ENCODE measurements around the gene CACNA2D1.

CACNA2D1 gene

GRCh38 chr7:81990395-81990794, 453.2 kb downstream of the CACNA2D1 start:
- no peak for TF ChIP-seq ISL1 (CRISPR knock-in tag; IDR thresholded peaks at IDR 0.05)
- no peak for TF ChIP-seq ARNTL (CRISPR knock-in tag; IDR thresholded peaks at IDR 0.05; ENCODE audit: borderline replicate concordance, low read depth)
- no peak for TF ChIP-seq PPARA (CRISPR knock-in tag; IDR thresholded peaks at IDR 0.05; ENCODE audit: borderline replicate concordance)
- TF ChIP-seq BACH2 (CRISPR knock-in tag; IDR thresholded peaks at IDR 0.05; ENCODE audit: borderline replicate concordance), result no peak
- TF ChIP-seq CSRNP3 (CRISPR knock-in tag; IDR thresholded peaks at IDR 0.05), result no peak
- no peak for TF ChIP-seq TOX (CRISPR knock-in tag; IDR thresholded peaks at IDR 0.05; ENCODE audit: borderline replicate concordance)
- TF ChIP-seq ESRRG (CRISPR knock-in tag; IDR thresholded peaks at IDR 0.05), result no peak
- no peak for TF ChIP-seq ZNF565 (CRISPR knock-in tag; conservative IDR thresholded peaks at IDR 0.05; ENCODE audit: low read depth)
- ATAC-seq, result no peak

- ATAC-seq, result no peak
- TF ChIP-seq ZNF70 (CRISPR knock-in tag; IDR thresholded peaks at IDR 0.05) (no peak), OSR1 (CRISPR knock-in tag; IDR thresholded peaks at IDR 0.05) (no peak), PPARA (CRISPR knock-in tag; IDR thresholded peaks at IDR 0.05; ENCODE audit: borderline replicate concordance) (no peak), TCF4 (CRISPR knock-in tag; IDR thresholded peaks at IDR 0.05; ENCODE audit: borderline replicate concordance) (peak; percentile 52; the same call in 1 of the 2 replicates), ZNF8 (CRISPR knock-in tag; IDR thresholded peaks at IDR 0.05) (peak; percentile 27; the same call in 1 of the 2 replicates), ESRRG (CRISPR knock-in tag; IDR thresholded peaks at IDR 0.05) (no peak), ZFP30 (CRISPR knock-in tag; IDR thresholded peaks at IDR 0.05) (no peak), TOX (CRISPR knock-in tag; IDR thresholded peaks at IDR 0.05; ENCODE audit: borderline replicate concordance) (no peak), ZFP3 (CRISPR knock-in tag; IDR thresholded peaks at IDR 0.05) (no peak), CREB5 (CRISPR knock-in tag; IDR thresholded peaks at IDR 0.05; ENCODE audit: low read depth) (no peak), RARB (CRISPR knock-in tag; IDR thresholded peaks at IDR 0.05) (no peak), CSRNP3 (CRISPR knock-in tag; IDR thresholded peaks at IDR 0.05) (no peak; the same call in 1 of the 2 replicates), TSHZ2 (CRISPR knock-in tag; IDR thresholded peaks at IDR 0.05) (0 out of 2 replicates have a peak, but pooled peaks have one; percentile 27), ZNF565 (CRISPR knock-in tag; conservative IDR thresholded peaks at IDR 0.05; ENCODE audit: low read depth) (no peak), PATZ1 (CRISPR knock-in tag; IDR thresholded peaks at IDR 0.05; ENCODE audit: borderline replicate concordance) (no peak), SNAI2 (CRISPR knock-in tag; IDR thresholded peaks at IDR 0.05) (no peak), CSDC2 (CRISPR knock-in tag; IDR thresholded peaks at IDR 0.05) (no peak), BACH2 (CRISPR knock-in tag; IDR thresholded peaks at IDR 0.05; ENCODE audit: borderline replicate concordance) (no peak), ISL1 (CRISPR knock-in tag; IDR thresholded peaks at IDR 0.05) (peak; percentile 84), ZC3H10 (CRISPR knock-in tag; IDR thresholded peaks at IDR 0.05) (no peak), POU6F1 (CRISPR knock-in tag; IDR thresholded peaks at IDR 0.05; ENCODE audit: borderline replicate concordance, low read depth) (peak; percentile 17; the same call in 1 of the 2 replicates), ARNTL (CRISPR knock-in tag; IDR thresholded peaks at IDR 0.05; ENCODE audit: borderline replicate concordance, low read depth) (no peak), GLIS3 (CRISPR knock-in tag; IDR thresholded peaks at IDR 0.05) (no peak; the same call in 1 of the 2 replicates)
These were observed 456.7 kb downstream of the CACNA2D1 start for GRCh38 chr7:81986723-81987470.

All from SK-N-SH treated with all-trans-retinoic acid at 6 μM for 48 hours (cell line).